Heart left ventricle (tissue), 16 donors: ENCODE data around the gene OSBPL10. TPM values are rescaled to one million over a fixed set of nuclear protein-coding genes. Genes with fewer than 3 reads are reported as not detected.

Experiments used
- ATAC-seq, 4 donors: fragments of 200-7000 bp; cut with Tn5 transposase; one replicate each; pipeline ENCODE4 v1.9.1; 2020 to 2022; ENCODE audit warnings: moderate library complexity in 4 of 4, mild to moderate bottlenecking in 3 of 4, moderate number of reproducible peaks in 1 of 4
- DNase-seq, 5 donors: peaks; one replicate each; pipeline ENCODE4 v3.0.0-alpha.2; 2020
- H3K27ac ChIP-seq, 12 donors: fragments of 200-600 bp; sonication (generic) in 4 of 12; one replicate each; pipeline versions ENCODE4 v1.5.0 to v1.8.0; 2016 to 2022; ENCODE audit warnings: mild to moderate bottlenecking in 2 of 12
- H3K27me3 ChIP-seq, 9 donors: fragments of 200-600 bp; sonication (generic) in 2 of 9; one replicate each; pipeline versions ENCODE4 v1.5.1 to v1.8.0; 2016 to 2022; ENCODE audit warnings: mild to moderate bottlenecking in 3 of 9
- H3K36me3 ChIP-seq, 9 donors: fragments of 200-600 bp; sonication (generic) in 2 of 9; one replicate each; pipeline versions ENCODE4 v1.5.0 to v1.8.0; 2018 to 2022; ENCODE audit warnings: mild to moderate bottlenecking in 2 of 9
- H3K4me1 ChIP-seq, 12 donors: fragments of 200-600 bp; sonication (generic) in 4 of 12; one replicate each; pipeline versions ENCODE4 v1.5.0 to v1.8.0; 2016 to 2022; ENCODE audit warnings: mild to moderate bottlenecking in 3 of 12
- H3K4me3 ChIP-seq, 12 donors: fragments of 200-600 bp; sonication (generic) in 4 of 12; one replicate each; pipeline versions ENCODE4 v1.5.0 to v1.8.0; 2017 to 2022; ENCODE audit warnings: mild to moderate bottlenecking in 9 of 12, moderate library complexity in 4 of 12
- H3K9me3 ChIP-seq, 12 donors: fragments of 200-600 bp; sonication (generic) in 4 of 12; one replicate each; pipeline versions ENCODE4 v1.5.0 to v1.8.0; 2016 to 2022; ENCODE audit warnings: mild to moderate bottlenecking in 1 of 12
- CTCF ChIP-seq, 12 donors: fragments of 200-600 bp; sonication (generic) in 4 of 12; IDR thresholded peaks; one replicate each; pipeline versions ENCODE4 v1.5.0 to v1.8.0; 2018 to 2022; ENCODE audit warnings: antibody characterized with exemption in 12 of 12, mild to moderate bottlenecking in 5 of 12
- POLR2A ChIP-seq, 2 donors: fragments of 450-650 bp; IDR thresholded peaks; one replicate each; pipeline ENCODE4 v1.6.1; 2017; ENCODE audit warnings: antibody characterized with exemption in 2 of 2, mild to moderate bottlenecking in 2 of 2, moderate library complexity in 2 of 2
- WGBS, 4 donors: extraction: QIAGEN DNeasy Blood & Tissue Kit in 2 of 4; methylation state at CpG; one replicate each; pipeline versions ENCODE4 v1.1.5 to v1.1.7; 2013 to 2018; 5-methylcytosine and 5-hydroxymethylcytosine counted together
- intact Hi-C, 10 donors: fragments of 100-400 bp; cut with DNase I; formaldehyde crosslinking; loops; one replicate each; pipeline versions ENCODE4 v1.11.1 to v1.14.2; 2022
- long read RNA-seq, 3 donors: library from polyadenylated mRNA; unstranded; transcript quantifications; one replicate each; pipeline ENCODE4 v2.0.0, GENCODE V29; 2020 to 2021
- polyA plus RNA-seq, 2 donors: library from polyadenylated mRNA; stranded (reverse); fragments of 200-250 nt; gene quantifications; one replicate each; pipeline ENCODE4 v1.2.3, GENCODE V29; 2013
- total RNA-seq, 9 donors: library from RNA; depleted of rRNA in 2 of 9; stranded (reverse); fragments of >200 nt in 2 of 9; fragmentation: NEBNext Ultra II Directional in 3 of 9; extraction: Animal tissue kit (Norgen Biotek cat#: 25700) in 3 of 9; gene quantifications; one replicate each; pipeline versions ENCODE4 v1.1.0 to v1.2.4, GENCODE V29; 2016 to 2023
- donor health status: ischemic (EF 13 %, LVEDD 7.1; RV severe dilation, severe dysfunction).
- donor health status: healthy with polysubstance abuse.
- donor health status: DM: no; HTN: yes; CAD: no.
- donor health status: DM: no; HTN: no; CAD: no.
- donor health status: ischemic (EF 25% LVEDD 6.9; RV normal size, moderate dysfunction).
- donor health status: ischemic (EF 25% LVEDD 5.7; RV mildly dilated, moderate dysfunction).
- donor health status: healthy.
- donor health status: DM: yes; HTN: yes; CAD: no.
- donor health status: ischemic (EF 35%, LVEDD 5.7; RV mildly dilated, moderate dysfunction).
- donor health status: nonischemic (EF 11% LVEDD 7.7; RV severe dilation, severe dysfunction).
- donor health status: DM: yes; HTN: yes; CAD: no.
- donor health status: PGD.
- donor health status: ischemic (EF 29% LVEDD 5.4; RV normal size, mild dysfunction).
- donor health status: nonischemic (EF 23%, LVEDD 6.1; RV moderate dilation, normal function).

Gene OSBPL10
- total RNA-seq = 10 to 100 TPM in 1 of 9 donors, 1 to 10 TPM in 8; 2.5 to 12.7 (median 5.5) TPM
- 1 to 10 TPM; 1.3 to 2.1 TPM for polyA plus RNA-seq
- long read RNA-seq, donor 1, full-length matches to known transcripts = 9 of 14 reads
- long read RNA-seq, donor 1, partial matches to known transcripts = 3 of 14 reads
- long read RNA-seq, donor 1, other reads (novel, unspliced or antisense) = 2 of 14 reads
- long read RNA-seq, donor 2, partial matches to known transcripts = 0 of 2 reads
- long read RNA-seq, donor 2, other reads (novel, unspliced or antisense) = 2 of 2 reads
- long read RNA-seq, donor 3, full-length matches to known transcripts = 5 of 7 reads
- long read RNA-seq, donor 3, partial matches to known transcripts = 0 of 7 reads
- long read RNA-seq, donor 3, other reads (novel, unspliced or antisense) = 2 of 7 reads

DNA sequence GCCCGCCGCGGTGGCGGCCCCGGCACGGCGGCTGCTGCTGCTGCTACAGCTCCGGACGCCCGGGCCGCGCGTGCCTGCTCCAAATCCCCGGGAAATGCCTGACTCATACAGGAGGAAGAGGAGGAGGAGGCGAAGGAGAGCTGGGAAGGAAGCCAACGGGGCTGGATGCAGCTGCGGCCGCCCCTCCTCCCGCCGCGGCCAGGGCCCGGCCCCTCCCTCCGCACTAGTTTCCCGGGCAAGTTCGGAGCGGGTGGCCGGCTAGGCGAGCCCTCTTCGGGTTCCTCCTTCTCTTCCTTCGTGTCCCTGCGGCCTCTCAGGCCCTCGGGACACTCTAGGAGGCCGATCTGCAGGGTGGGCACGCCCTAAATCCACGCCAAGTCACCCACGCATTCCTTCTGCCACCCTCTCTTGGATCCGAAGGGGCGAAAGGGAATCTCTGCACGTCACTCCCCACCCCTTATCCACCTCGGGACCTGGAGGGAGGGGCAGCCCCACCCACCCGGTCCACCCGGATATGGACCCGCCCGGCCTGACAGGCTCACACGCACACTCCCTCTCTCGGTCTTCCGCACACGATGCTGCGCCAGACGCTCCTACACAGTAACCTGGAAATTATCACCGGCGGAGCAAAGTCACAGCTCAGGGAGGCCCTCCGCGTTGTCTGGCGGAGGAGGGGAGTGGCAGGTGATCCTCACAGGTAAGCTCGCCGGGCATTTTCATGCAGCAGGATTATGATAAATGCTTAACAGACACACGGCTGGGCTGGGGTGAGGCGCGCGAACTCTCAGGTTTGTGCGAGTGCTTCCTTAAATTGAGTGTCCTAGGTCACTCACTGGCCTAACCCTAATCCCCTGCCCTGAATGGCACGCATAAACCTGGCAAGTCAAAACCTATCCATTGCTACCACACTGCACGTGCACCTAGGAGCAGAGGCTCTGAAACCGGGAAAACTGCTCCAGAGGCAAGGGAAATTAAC lies at the start of gene OSBPL10, which contains the start of gene ZNF860:
Gene OSBPL10 (minus strand): TSS at position 57 of the 976 bp plus-strand sequence. CDS start 83 bp downstream, outside the sequence.
Gene ZNF860 (plus strand): TSS at position 545 of the 976 bp plus-strand sequence. CDS start 7,330 bp downstream, outside the sequence.
- Histone ChIP-seq H3K27ac (peak within 1 kb of the TSS in 11 of 12 donors; percentile 70 to 88 (median 84)), H3K9me3 (no peaks in the 10 kb centered on the region), H3K4me1 (peaks cover 0 to 28% (median 12%) of the 10 kb centered on the region in 12 donors), H3K27me3 (peaks cover 0 to 16% (median 0%) of the 10 kb centered on the region in 9 donors), H3K4me3 (peak within 1 kb of the TSS; percentile 47 to 92 (median 72)), H3K36me3 (no peaks in the 10 kb centered on the region)
- intact Hi-C loops = no loop called here
- DNase-seq = peak; percentile 92 to 95 (median 94)
- ATAC-seq = peak; percentile 89 to 97 (median 95)
- 7 to 25% (median 10%) methylated on average over 29 to 65 of the region's 65 CpGs for WGBS, 4 donors
- no peak for TF ChIP-seq CTCF (IDR thresholded peaks at IDR 0.05)
- TF ChIP-seq POLR2A (IDR thresholded peaks at IDR 0.05) = peak in 1 of 2 donors; percentile 71

- WGBS, 4 donors = 78 to 90% (median 85%) methylated on average over 6 of the region's 6 CpGs
- H3K4me3 ChIP-seq = no peak overlapping the region
- intact Hi-C loops = no loop called here
- no peaks in the 10 kb centered on the region for H3K36me3 ChIP-seq
- no peaks in the 10 kb centered on the region for H3K4me1 ChIP-seq
- ATAC-seq = no peak
- DNase-seq = no peak
- no peak overlapping the region for H3K27ac ChIP-seq
- H3K9me3 ChIP-seq = no peaks in the 10 kb centered on the region
- H3K27me3 ChIP-seq = no peaks in the 10 kb centered on the region
- no peak for TF ChIP-seq POLR2A (IDR thresholded peaks at IDR 0.05)
- no peak for TF ChIP-seq CTCF (IDR thresholded peaks at IDR 0.05)
Observed at GRCh38 chr3:32026593-32026992, 45.5 kb upstream of the OSBPL10 start.

DNA sequence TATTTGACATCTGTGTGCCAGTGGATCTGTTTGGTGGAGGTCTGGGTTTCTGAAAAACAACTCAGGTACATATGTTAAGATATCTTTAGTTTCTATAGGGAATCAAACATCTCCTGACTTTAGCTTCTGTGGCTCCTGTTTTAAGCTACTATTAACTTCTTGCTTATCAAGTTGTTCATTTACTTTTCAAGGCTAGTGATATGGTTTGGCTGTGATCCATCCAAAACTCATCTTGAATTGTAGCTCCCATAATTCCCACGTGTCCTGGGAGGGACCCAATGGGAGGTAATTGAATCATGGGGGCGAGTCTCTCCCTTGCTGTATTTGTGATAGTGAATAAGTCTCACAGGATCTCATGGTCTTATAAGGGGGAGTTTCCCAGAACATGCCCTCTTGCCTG lies 41.9 kb upstream of the OSBPL10 start:
- intact Hi-C loops = no loop called here
- H3K9me3 ChIP-seq = no peaks in the 10 kb centered on the region
- 72 to 86% (median 73%) methylated on average over 2 of the region's 2 CpGs for WGBS, 4 donors
- DNase-seq (no peak), ATAC-seq (no peak)
- TF ChIP-seq CTCF (IDR thresholded peaks at IDR 0.05) = no peak
- TF ChIP-seq POLR2A (IDR thresholded peaks at IDR 0.05) = no peak
- H3K27me3 ChIP-seq = no peaks in the 10 kb centered on the region
- H3K27ac ChIP-seq = no peak overlapping the region
- no peaks in the 10 kb centered on the region for H3K36me3 ChIP-seq
- H3K4me1 ChIP-seq = no peaks in the 10 kb centered on the region
- H3K4me3 ChIP-seq = no peak overlapping the region
